K562 (cell line): ENCODE data around the gene ZNF646. TPM values are rescaled to one million over a fixed set of nuclear protein-coding genes. Genes with fewer than 3 reads are reported as not detected.

ENCODE experiments used
- IRF2 ChIP-seq: sonication (generic); formaldehyde crosslinking; IDR thresholded peaks from 2 replicates; pipeline ENCODE4 v1.8.1; 2022; ENCODE audit warnings: mild to moderate bottlenecking, missing genetic modification reagents
- KDM1A ChIP-seq, 2 experiments: fragments of 450-650 bp; IDR thresholded peaks; 2 replicates each; pipeline ENCODE4 v1.6.1; 2016; ENCODE audit warnings: mild to moderate bottlenecking in 2 of 2
- MCM2 ChIP-seq: fragments of 450-650 bp; IDR thresholded peaks from 2 replicates; pipeline ENCODE4 v1.6.1; 2017; ENCODE audit warnings: low read depth, mild to moderate bottlenecking
- MED1 ChIP-seq: sonication (generic); formaldehyde crosslinking; IDR thresholded peaks from 2 replicates; pipeline ENCODE4 v1.8.1; 2023; ENCODE audit warnings: missing genetic modification reagents, borderline replicate concordance
- POU5F1 ChIP-seq: fragments of 150-350 bp; IDR thresholded peaks from 2 replicates; pipeline ENCODE4 v1.6.1; 2014; ENCODE audit warnings: borderline replicate concordance, low read length, low read depth, mild to moderate bottlenecking; ENCODE audit not compliant: partially characterized antibody
- SIRT6 ChIP-seq: IDR thresholded peaks from one replicate; pipeline ENCODE4 v1.6.1; 2012; ENCODE audit warnings: low read depth, mild to moderate bottlenecking, control low read depth, inconsistent platforms, low read length, moderate library complexity
- SRSF3 ChIP-seq: fragments of 200-400 bp; formaldehyde crosslinking; IDR thresholded peaks from 2 replicates; pipeline ENCODE4 v1.6.1; 2016; ENCODE audit warnings: mild to moderate bottlenecking, low read length, moderate library complexity; ENCODE audit not compliant: insufficient read depth
- TBP ChIP-seq: optimal IDR thresholded peaks from 2 replicates; pipeline ENCODE3; 2011; ENCODE audit warnings: low read depth, low read length, improper control_type of control experiment
- ZC3H4 ChIP-seq: sonication (generic); formaldehyde crosslinking; IDR thresholded peaks from 2 replicates; pipeline ENCODE4 v1.9.0; 2021; ENCODE audit warnings: missing genetic modification reagents, borderline replicate concordance
- ZNF589 ChIP-seq: fragments of 200-800 bp; sonication (Bioruptor generic); IDR thresholded peaks from 2 replicates; pipeline ENCODE4 v1.6.1; 2016; ENCODE audit warnings: low read depth, missing genetic modification characterization, missing compliant biosample characterization
- polyA plus RNA-seq, 8 experiments: library from polyadenylated mRNA; depleted of rRNA in 4 of 8; stranded (reverse) in 5 of 8; unstranded in 3 of 8; fragments of >200 nt; fragmentation: Nextera tagmentation in 2 of 8; fragmentation: Illumina TruSeq in 1 of 8; extraction: Ambion mirVana in 2 of 8; extraction: Trizol in 1 of 8; gene quantifications; 2 replicates each; pipeline versions ENCODE4 v1.2.1 to v1.2.3, GENCODE V29; 2011 to 2014; ENCODE audit warnings: inconsistent platforms in 1 of 8, missing spikeins in 1 of 8
- total RNA-seq, 7 experiments: library from RNA; depleted of rRNA in 6 of 7; stranded (reverse); fragments of >200 nt in 6 of 7; fragmentation: Illumina TruSeq in 2 of 7; extraction: Trizol in 2 of 7; gene quantifications; 2 replicates each; pipeline versions ENCODE4 v1.2.1 to v1.2.3, GENCODE V29; 2011 to 2021; ENCODE audit warnings: low replicate concordance in 1 of 7
- TF ChIP-seq, protein P1 (sequence below), 2 experiments: fragments of 150-350 bp in 1 of 2; IDR thresholded peaks; 2 replicates each; pipeline ENCODE4 v1.6.1; 2012 to 2016; ENCODE audit warnings: low read depth in 2 of 2, low read length in 2 of 2, mild to moderate bottlenecking in 1 of 2, moderate library complexity in 1 of 2
- TF ChIP-seq, protein P2 (sequence below): fragments of 450-650 bp; IDR thresholded peaks from 2 replicates; pipeline ENCODE4 v1.7.0; 2016; ENCODE audit warnings: borderline replicate concordance
- TF ChIP-seq, protein P3 (sequence below): fragments of 450-650 bp; IDR thresholded peaks from 2 replicates; pipeline ENCODE4 v1.6.1; 2016; ENCODE audit warnings: missing biosample characterization, missing genetic modification characterization
- TF ChIP-seq, protein P4 (sequence below), 2 experiments: fragments of 450-650 bp in 1 of 2; sonication (generic) in 1 of 2; formaldehyde crosslinking; conservative IDR thresholded peaks; 2 replicates each; pipeline versions ENCODE4 v1.4.0 to v1.8.1; 2020 to 2022; ENCODE audit warnings: mild to moderate bottlenecking in 1 of 2, missing genetic modification reagents in 1 of 2
- TF ChIP-seq, protein P5 (sequence below): fragments of 250-450 bp; sonication (Bioruptor Pico); IDR thresholded peaks from 2 replicates; pipeline ENCODE4 v1.8.0; 2022; ENCODE audit warnings: moderate library complexity, mild to moderate bottlenecking, inconsistent platforms
- TF ChIP-seq, protein P6 (sequence below): fragments of 450-650 bp; formaldehyde crosslinking; IDR thresholded peaks from 2 replicates; pipeline ENCODE4 v1.4.0; 2022; ENCODE audit warnings: mild to moderate bottlenecking, moderate library complexity

Gene ZNF646
- total and polyA plus RNA-seq, 9 of the 15 experiments (the other 6 are each of a cell fraction or from before 2014, with no cell fraction given), result 0.08 to 20.6 (median 8.0) TPM

DNA sequence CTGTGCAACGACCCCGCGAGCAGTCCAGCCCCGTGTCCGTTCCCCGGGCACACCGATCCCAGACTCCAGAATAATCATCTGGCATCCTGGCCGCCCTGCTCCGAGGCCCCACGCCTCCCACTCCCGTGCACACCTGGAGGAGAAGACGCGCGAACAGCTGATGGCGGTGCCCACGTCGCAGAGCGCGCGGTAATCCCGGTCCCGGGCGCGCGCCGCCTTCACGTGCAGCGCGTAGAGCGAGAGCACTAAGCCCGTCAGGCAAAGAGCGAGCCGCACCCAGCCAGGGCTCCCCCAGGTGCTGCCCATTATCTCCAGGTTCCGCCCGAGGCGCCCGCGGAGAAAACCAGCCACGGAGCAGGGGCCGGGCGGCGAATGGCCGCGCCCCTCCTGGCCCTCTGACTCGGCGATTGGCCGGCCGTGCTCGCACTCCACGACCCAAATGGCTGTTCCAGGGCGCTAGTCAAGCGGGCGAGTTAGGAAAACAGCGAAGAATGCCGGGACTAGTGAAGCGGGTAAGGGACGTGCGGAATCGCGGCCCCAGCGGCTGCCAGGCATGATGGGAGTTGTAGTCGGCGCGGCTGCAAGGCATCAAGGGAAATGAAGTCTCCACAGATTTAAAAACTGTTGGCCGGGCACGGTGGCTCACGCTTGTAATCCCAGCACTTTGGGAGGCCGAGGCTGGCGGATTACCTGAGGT lies 20.4 kb downstream of the ZNF646 start, which contains the start of gene VKORC1 (continued):
- TF ChIP-seq SRSF3 (no peak), MCM2 (no peak), IRF2 (CRISPR knock-in tag) (no peak), SIRT6 (no peak), ZNF589 (CRISPR knock-in tag) (no peak), KDM1A (IDR thresholded peaks at IDR 0.05) (no peak), MED1 (no peak), TBP (peak; percentile 30), POU5F1 (peak; percentile 43), ZC3H4 (CRISPR knock-in tag) (no peak; the same call in 1 of the 2 replicates)
- TF ChIP-seq, protein P1, sequence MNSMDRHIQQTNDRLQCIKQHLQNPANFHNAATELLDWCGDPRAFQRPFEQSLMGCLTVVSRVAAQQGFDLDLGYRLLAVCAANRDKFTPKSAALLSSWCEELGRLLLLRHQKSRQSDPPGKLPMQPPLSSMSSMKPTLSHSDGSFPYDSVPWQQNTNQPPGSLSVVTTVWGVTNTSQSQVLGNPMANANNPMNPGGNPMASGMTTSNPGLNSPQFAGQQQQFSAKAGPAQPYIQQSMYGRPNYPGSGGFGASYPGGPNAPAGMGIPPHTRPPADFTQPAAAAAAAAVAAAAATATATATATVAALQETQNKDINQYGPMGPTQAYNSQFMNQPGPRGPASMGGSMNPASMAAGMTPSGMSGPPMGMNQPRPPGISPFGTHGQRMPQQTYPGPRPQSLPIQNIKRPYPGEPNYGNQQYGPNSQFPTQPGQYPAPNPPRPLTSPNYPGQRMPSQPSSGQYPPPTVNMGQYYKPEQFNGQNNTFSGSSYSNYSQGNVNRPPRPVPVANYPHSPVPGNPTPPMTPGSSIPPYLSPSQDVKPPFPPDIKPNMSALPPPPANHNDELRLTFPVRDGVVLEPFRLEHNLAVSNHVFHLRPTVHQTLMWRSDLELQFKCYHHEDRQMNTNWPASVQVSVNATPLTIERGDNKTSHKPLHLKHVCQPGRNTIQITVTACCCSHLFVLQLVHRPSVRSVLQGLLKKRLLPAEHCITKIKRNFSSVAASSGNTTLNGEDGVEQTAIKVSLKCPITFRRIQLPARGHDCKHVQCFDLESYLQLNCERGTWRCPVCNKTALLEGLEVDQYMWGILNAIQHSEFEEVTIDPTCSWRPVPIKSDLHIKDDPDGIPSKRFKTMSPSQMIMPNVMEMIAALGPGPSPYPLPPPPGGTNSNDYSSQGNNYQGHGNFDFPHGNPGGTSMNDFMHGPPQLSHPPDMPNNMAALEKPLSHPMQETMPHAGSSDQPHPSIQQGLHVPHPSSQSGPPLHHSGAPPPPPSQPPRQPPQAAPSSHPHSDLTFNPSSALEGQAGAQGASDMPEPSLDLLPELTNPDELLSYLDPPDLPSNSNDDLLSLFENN (IDR thresholded peaks at IDR 0.05; ENCODE audit: low read depth in 2 of 2, low read length in 2 of 2), result no peak
- TF ChIP-seq, protein P2, sequence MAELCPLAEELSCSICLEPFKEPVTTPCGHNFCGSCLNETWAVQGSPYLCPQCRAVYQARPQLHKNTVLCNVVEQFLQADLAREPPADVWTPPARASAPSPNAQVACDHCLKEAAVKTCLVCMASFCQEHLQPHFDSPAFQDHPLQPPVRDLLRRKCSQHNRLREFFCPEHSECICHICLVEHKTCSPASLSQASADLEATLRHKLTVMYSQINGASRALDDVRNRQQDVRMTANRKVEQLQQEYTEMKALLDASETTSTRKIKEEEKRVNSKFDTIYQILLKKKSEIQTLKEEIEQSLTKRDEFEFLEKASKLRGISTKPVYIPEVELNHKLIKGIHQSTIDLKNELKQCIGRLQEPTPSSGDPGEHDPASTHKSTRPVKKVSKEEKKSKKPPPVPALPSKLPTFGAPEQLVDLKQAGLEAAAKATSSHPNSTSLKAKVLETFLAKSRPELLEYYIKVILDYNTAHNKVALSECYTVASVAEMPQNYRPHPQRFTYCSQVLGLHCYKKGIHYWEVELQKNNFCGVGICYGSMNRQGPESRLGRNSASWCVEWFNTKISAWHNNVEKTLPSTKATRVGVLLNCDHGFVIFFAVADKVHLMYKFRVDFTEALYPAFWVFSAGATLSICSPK, result no peak; the same call in 1 of the 2 replicates
- TF ChIP-seq, protein P3, sequence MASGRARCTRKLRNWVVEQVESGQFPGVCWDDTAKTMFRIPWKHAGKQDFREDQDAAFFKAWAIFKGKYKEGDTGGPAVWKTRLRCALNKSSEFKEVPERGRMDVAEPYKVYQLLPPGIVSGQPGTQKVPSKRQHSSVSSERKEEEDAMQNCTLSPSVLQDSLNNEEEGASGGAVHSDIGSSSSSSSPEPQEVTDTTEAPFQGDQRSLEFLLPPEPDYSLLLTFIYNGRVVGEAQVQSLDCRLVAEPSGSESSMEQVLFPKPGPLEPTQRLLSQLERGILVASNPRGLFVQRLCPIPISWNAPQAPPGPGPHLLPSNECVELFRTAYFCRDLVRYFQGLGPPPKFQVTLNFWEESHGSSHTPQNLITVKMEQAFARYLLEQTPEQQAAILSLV (tag), result no peak
- TF ChIP-seq, protein P4, sequence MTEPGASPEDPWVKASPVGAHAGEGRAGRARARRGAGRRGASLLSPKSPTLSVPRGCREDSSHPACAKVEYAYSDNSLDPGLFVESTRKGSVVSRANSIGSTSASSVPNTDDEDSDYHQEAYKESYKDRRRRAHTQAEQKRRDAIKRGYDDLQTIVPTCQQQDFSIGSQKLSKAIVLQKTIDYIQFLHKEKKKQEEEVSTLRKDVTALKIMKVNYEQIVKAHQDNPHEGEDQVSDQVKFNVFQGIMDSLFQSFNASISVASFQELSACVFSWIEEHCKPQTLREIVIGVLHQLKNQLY (CRISPR knock-in tag; conservative IDR thresholded peaks at IDR 0.05), result no peak
- TF ChIP-seq, protein P5, sequence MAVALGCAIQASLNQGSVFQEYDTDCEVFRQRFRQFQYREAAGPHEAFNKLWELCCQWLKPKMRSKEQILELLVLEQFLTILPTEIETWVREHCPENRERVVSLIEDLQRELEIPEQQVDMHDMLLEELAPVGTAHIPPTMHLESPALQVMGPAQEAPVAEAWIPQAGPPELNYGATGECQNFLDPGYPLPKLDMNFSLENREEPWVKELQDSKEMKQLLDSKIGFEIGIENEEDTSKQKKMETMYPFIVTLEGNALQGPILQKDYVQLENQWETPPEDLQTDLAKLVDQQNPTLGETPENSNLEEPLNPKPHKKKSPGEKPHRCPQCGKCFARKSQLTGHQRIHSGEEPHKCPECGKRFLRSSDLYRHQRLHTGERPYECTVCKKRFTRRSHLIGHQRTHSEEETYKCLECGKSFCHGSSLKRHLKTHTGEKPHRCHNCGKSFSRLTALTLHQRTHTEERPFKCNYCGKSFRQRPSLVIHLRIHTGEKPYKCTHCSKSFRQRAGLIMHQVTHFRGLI (CRISPR knock-in tag), result no peak
- TF ChIP-seq, protein P6, sequence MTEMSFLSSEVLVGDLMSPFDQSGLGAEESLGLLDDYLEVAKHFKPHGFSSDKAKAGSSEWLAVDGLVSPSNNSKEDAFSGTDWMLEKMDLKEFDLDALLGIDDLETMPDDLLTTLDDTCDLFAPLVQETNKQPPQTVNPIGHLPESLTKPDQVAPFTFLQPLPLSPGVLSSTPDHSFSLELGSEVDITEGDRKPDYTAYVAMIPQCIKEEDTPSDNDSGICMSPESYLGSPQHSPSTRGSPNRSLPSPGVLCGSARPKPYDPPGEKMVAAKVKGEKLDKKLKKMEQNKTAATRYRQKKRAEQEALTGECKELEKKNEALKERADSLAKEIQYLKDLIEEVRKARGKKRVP (CRISPR knock-in tag), result no peak
